Activated CD4-positive, alpha-beta T cell treated with anti-CD3 and anti-CD28 coated beads for 36 hours (primary cell): Measurements from ENCODE around the gene IRX4. TPM values are rescaled to one million over a fixed set of nuclear protein-coding genes. Genes with fewer than 3 reads are reported as not detected.

Experiments
- ATAC-seq: fragments of 200-7000 bp; cut with Tn5 transposase; one replicate; pipeline ENCODE4 v1.10.0; 2021; ENCODE audit warnings: mild to moderate bottlenecking, moderate library complexity
- CTCF ChIA-PET: fragments of 350-600 bp; sonication (Branson Sonifier 250); formaldehyde crosslinking; loops from one replicate; lab custom pipeline; 2021; ENCODE audit warnings: antibody characterized with exemption; lab: Charles Lee
- POLR2A ChIA-PET: fragments of 350-600 bp; sonication (Branson Sonifier 250); formaldehyde crosslinking; loops from one replicate; lab custom pipeline; 2021; ENCODE audit warnings: antibody characterized with exemption, inconsistent platforms; lab: Charles Lee
- DNase-seq: peaks from one replicate; pipeline ENCODE4 v3.0.0-alpha.2; 2020
- H3K27ac Mint-ChIP-seq: one replicate; pipeline ENCODE4 v1.8.0; 2021; ENCODE audit warnings: mixed read lengths
- H3K27me3 Mint-ChIP-seq: one replicate; pipeline ENCODE4 v1.8.0; 2021; ENCODE audit warnings: mixed read lengths
- H3K36me3 Mint-ChIP-seq: one replicate; pipeline ENCODE4 v1.8.0; 2021; ENCODE audit warnings: low read depth, mixed read lengths
- H3K4me1 Mint-ChIP-seq: one replicate; pipeline ENCODE4 v1.8.0; 2021; ENCODE audit warnings: mixed read lengths
- H3K4me3 Mint-ChIP-seq: one replicate; pipeline ENCODE4 v1.8.0; 2021; ENCODE audit warnings: mild to moderate bottlenecking, moderate library complexity, mixed read lengths
- H3K9me3 Mint-ChIP-seq: one replicate; pipeline ENCODE4 v1.8.0; 2021; ENCODE audit warnings: low read depth, mixed read lengths
- intact Hi-C, 2 experiments: fragments of 100-400 bp; cut with DNase I in 1 of 2; cut with micrococcal nuclease in 1 of 2; formaldehyde crosslinking; loops; one replicate each; pipeline versions ENCODE4 v1.14.2 to v1.15.1; 2022 to 2024; cut with DNase I, micrococcal nuclease
- total RNA-seq, 2 experiments: library from RNA; stranded (reverse); gene quantifications; one replicate each; pipeline ENCODE4 v1.2.3, GENCODE V29; 2021

IRX4 gene
- total RNA-seq, 2 experiments from 2014 or later, result not detected

DNA sequence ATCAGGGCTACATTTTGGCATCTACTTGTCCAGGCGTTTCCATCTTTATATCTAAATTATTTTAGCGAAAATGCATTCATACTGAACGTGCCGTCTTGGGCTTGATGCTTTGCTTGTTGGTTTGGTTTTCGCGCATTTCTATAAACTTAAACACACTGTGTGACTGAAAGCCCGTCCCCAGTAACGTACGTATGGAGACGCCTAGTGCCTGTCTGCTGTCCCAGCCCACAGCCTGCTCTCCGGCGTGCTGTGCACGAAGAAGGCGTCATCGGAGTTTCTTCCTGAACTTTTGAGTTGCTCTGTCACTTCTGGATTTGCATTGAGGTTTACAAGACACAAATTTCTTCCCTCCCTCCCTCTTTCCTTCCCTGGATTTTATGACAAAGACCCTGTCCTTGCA is 40.6 kb upstream of the IRX4 start:
- Mint-ChIP-seq H3K4me1 (no peaks in the 10 kb centered on the region), H3K27ac (no peak overlapping the region), H3K36me3 (no peaks in the 10 kb centered on the region), H3K27me3 (peaks cover 7% of the 10 kb centered on the region), H3K9me3 (no peaks in the 10 kb centered on the region), H3K4me3 (no peak overlapping the region)
- ChIA-PET POLR2A (no interaction called here), CTCF (no interaction called here)
- no peak for DNase-seq
- intact Hi-C loops, result no loop called here
- ATAC-seq, result no peak

DNA sequence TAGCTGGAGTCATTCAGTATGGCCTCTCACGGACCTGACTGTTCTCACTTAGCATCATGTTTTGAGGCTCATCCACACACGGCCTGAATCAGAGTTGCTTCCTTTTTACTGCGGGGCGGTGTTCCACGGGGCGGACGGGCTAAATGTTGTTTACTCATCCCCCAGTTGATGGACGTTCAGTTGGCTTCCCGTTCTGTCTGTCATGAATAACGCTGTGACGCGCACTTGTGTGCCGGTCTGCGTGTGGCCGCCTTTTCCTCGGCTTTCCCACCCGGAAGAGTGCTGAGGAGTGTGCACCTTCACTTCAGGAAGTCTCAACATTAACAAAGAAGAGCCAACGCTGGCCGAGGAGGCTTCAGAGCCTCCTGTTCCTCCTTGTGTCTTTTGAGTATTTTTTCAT is 39.0 kb upstream of the IRX4 start:
- intact Hi-C loops, result no loop called here
- CTCF ChIA-PET, result interaction anchor here (0.6 to 1.1 kb wide), 2 partner anchors 45 to 112 kb away, joined by 4 to 5 read pairs; no protein-coding TSS in a partner anchor
- Mint-ChIP-seq H3K4me3 (no peak overlapping the region), H3K27me3 (peaks cover 7% of the 10 kb centered on the region), H3K9me3 (no peaks in the 10 kb centered on the region), H3K36me3 (no peaks in the 10 kb centered on the region), H3K27ac (no peak overlapping the region), H3K4me1 (no peaks in the 10 kb centered on the region)
- no peak for DNase-seq
- ATAC-seq, result no peak
- POLR2A ChIA-PET, result no interaction called here

DNA sequence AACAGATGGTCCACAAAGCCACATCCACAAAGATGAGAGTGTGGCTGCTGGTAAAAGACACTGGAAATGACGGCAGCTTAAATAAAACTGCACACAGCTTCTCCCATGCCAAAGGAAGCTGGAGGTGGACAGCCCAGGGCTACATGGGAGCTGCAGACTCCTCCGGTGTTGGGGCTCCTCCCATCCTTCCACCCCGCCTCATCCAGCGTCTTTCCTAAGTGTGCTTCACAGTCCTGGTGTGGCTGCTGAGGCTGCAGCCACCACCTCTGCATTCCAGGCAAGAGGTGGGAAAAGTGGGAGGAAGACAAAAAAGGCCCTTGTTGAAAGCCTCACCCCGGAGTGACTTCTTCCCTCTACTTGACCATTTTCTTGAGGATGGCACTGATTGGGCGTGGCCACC is 37.0 kb upstream of the IRX4 start:
- ChIA-PET CTCF (no interaction called here), POLR2A (no interaction called here)
- H3K4me3 Mint-ChIP-seq, result no peak overlapping the region
- intact Hi-C loops, result no loop called here
- H3K4me1 Mint-ChIP-seq, result no peaks in the 10 kb centered on the region
- ATAC-seq, result no peak
- peaks cover 7% of the 10 kb centered on the region for H3K27me3 Mint-ChIP-seq
- no peak overlapping the region for H3K27ac Mint-ChIP-seq
- H3K9me3 Mint-ChIP-seq, result no peaks in the 10 kb centered on the region
- H3K36me3 Mint-ChIP-seq, result no peaks in the 10 kb centered on the region
- DNase-seq, result no peak

DNA sequence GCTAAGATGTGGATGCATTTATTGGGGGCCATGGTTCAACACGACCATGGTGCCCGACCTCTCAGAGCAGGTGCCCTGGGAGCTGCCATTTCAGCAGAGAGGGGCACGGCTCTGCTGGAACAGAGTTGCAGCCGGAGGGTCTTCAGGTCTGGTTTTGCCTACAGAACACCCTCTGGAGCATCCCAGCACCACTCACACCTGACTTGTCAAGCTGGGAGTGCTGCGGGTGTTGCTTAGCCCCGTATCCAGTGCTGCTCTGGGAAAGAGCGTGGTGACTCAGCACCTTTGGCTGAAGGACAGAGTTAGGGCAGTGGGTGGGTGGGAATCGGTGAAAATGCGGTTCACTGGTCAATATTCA is 36.5 kb upstream of the IRX4 start:
- Mint-ChIP-seq H3K36me3 (no peaks in the 10 kb centered on the region), H3K27ac (no peak overlapping the region), H3K9me3 (no peaks in the 10 kb centered on the region), H3K4me1 (no peaks in the 10 kb centered on the region), H3K4me3 (no peak overlapping the region), H3K27me3 (peaks cover 7% of the 10 kb centered on the region)
- intact Hi-C loops, result no loop called here
- DNase-seq (no peak), ATAC-seq (no peak)
- ChIA-PET CTCF (no interaction called here), POLR2A (no interaction called here)

DNA sequence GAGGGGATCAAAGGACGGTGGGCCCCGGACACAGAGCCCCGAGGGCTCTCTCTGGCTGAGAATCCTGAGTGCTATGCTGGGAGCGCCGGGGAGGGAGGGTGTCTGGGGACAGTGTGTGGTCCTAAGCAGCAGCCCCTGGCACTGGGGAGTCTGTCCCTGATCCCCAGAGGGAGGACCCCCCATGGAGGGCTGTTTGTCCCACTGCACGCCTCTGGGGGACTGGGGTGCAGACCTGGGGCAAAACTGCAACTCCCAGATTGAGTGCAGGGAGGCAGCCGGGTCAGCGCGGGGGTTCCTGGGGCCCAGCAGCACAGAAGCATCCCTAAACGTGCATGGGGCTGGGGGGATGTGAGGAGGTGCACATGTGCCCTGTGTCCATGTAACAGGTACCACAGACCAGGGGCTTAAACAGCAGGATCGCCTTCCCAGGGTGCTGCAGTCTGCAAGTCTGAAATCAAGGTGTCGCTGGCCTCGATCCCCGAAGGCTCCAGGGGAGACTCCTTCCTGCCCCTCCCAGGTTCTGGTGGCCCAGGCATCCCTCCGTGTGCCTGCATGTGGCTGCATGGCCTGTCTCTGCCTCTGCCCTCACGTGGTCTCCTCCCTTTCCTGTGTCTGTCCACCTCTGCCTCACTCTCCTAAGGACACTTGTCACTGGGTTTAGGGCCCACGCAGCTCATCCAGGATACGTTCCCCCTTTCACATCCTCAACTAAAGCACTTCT is 35.9 kb upstream of the IRX4 start:
- intact Hi-C loops, result no loop called here
- Mint-ChIP-seq H3K9me3 (no peaks in the 10 kb centered on the region), H3K36me3 (no peaks in the 10 kb centered on the region), H3K4me3 (no peak overlapping the region), H3K27me3 (peaks cover 7% of the 10 kb centered on the region), H3K27ac (no peak overlapping the region), H3K4me1 (no peaks in the 10 kb centered on the region)
- ChIA-PET CTCF (no interaction called here), POLR2A (no interaction called here)
- DNase-seq, result no peak
- ATAC-seq, result no peak

DNA sequence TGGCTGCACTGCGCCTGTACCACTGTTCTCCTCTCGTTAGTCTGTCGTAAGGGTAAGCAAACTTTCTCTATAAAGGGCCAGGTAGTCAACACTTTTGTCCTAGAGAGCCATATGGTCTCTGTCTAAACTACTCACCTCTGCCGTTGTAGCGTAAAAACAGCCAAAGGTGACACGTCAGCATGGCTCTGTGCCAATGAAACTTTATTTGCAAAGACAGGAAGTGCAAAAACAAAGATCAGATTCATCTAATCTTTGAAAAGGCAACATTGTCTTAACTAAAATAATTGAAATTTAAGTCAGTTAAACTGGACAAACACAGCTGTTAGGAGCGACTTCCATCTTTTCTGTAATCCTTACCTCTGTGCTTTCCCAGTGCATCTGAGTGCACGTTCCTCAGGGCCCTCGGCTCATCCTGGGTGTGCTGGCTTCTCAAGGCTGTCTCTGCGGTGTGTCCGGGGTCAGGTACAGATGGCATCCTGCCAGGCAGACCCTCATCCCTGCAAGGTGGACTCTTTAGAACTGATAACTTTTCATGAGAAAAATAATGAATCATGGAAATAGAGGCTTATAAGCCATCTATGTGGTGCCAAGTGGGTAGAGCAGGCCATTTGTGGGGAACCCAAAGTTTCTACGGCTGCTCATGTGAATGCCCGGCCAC is 35.2 kb upstream of the IRX4 start:
- no peaks in the 10 kb centered on the region for H3K9me3 Mint-ChIP-seq
- no peak overlapping the region for H3K4me3 Mint-ChIP-seq
- no peaks in the 10 kb centered on the region for H3K4me1 Mint-ChIP-seq
- ATAC-seq (no peak), DNase-seq (no peak)
- ChIA-PET CTCF (no interaction called here), POLR2A (no interaction called here)
- H3K27ac Mint-ChIP-seq, result no peak overlapping the region
- intact Hi-C loops, result no loop called here
- peaks cover 7% of the 10 kb centered on the region for H3K27me3 Mint-ChIP-seq
- H3K36me3 Mint-ChIP-seq, result no peaks in the 10 kb centered on the region

DNA sequence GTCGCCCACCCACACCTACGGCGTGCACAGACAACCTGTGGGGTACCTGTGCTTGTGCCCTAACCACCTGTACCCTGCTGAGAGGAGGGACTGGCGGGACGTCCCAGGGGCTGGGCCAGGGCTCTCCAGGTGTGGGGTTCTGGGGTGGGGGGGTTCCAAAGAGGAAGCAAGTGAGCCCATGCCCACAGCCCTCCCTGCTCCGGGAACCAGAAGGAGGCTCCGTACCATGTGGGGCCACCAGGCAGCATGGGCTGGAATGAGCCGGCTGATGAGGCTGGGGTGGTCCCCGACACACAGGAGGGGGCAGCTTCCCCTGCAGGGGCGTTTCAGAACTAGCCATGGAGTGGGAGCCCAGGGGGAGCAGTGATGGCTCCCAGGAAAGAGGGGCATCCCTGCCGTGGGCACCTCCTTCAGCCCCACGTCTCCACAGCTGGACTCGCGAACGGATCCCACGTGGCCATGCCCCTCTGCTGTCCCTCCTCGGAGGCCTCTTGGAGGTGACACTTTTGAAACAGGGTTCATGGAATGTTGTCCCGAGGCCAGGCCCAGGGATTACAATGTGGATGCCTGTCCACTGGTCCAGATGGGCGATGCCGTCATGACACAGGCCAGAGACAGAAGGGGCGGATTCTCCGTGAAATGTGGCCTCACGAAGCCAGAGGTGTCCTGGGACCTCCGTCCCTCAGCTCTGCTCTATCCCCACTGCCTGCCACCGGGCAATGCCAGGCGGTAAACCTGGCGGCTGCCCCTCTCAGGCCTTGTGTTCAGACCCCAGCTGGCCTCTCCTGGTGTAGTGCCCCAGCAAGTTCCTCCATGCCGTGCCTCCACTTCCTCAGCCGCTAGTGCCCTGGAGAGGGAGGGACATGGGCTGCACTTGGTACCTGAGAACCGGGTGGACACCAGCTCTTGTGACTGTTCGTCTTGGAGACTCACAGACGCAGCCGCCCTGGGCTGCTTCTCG is 33.6 kb upstream of the IRX4 start:
- intact Hi-C loops, result no loop called here
- Mint-ChIP-seq H3K9me3 (no peaks in the 10 kb centered on the region), H3K4me1 (no peaks in the 10 kb centered on the region), H3K4me3 (no peak overlapping the region), H3K27me3 (peaks cover 2% of the 10 kb centered on the region), H3K36me3 (no peaks in the 10 kb centered on the region), H3K27ac (no peak overlapping the region)
- POLR2A ChIA-PET, result no interaction called here
- no peak for DNase-seq
- CTCF ChIA-PET, result no interaction called here
- ATAC-seq, result no peak

DNA sequence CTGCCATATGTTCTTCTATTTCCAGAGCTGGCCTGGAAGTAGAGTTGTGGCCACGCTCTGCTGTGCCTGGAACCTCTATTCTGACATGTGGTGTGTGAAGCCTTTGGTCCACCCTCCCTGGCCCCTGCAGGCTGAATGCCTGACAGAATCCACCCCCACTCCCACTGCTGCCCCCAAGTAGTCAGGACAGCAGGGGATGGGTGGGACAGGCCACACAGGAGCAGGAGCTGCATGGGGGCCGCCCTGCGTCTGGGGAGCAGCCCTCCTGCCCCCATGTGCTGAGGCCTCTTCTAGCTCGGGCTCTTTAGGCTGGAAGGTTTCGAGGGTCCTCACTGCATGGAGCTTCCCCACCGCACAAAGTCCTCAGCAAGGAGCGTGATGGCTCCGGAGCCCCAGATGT is 32.6 kb upstream of the IRX4 start:
- Mint-ChIP-seq H3K27ac (no peak overlapping the region), H3K27me3 (peaks cover 2% of the 10 kb centered on the region), H3K4me1 (no peaks in the 10 kb centered on the region), H3K4me3 (no peak overlapping the region), H3K9me3 (no peaks in the 10 kb centered on the region), H3K36me3 (no peaks in the 10 kb centered on the region)
- POLR2A ChIA-PET, result no interaction called here
- ATAC-seq, result no peak
- intact Hi-C loops, result no loop called here
- DNase-seq, result no peak
- CTCF ChIA-PET, result no interaction called here

DNA sequence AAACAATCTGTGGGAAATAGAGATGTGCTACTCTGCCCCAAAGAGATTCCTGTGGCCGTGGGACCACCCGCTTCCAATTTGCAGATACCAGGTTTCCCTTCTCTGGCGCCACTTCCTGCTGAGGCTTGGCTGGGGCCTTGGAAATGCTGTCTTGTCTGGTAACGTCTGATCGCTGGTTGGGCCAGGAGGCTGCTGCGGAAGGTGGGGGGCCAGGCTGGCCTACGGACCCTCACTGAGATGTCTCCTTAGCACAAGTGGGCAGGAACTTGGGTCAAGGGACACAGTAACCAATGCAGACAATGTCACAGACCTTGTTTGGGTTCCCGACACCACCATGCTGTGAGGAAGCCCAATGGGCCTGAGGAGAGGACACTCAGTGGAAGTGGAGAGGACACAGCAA is 31.7 kb upstream of the IRX4 start:
- POLR2A ChIA-PET, result no interaction called here
- Mint-ChIP-seq H3K27ac (no peak overlapping the region), H3K36me3 (no peaks in the 10 kb centered on the region), H3K9me3 (no peaks in the 10 kb centered on the region), H3K4me3 (no peak overlapping the region), H3K27me3 (peaks cover 2% of the 10 kb centered on the region), H3K4me1 (no peaks in the 10 kb centered on the region)
- DNase-seq (no peak), ATAC-seq (no peak)
- intact Hi-C loops, result no loop called here
- CTCF ChIA-PET, result no interaction called here

DNA sequence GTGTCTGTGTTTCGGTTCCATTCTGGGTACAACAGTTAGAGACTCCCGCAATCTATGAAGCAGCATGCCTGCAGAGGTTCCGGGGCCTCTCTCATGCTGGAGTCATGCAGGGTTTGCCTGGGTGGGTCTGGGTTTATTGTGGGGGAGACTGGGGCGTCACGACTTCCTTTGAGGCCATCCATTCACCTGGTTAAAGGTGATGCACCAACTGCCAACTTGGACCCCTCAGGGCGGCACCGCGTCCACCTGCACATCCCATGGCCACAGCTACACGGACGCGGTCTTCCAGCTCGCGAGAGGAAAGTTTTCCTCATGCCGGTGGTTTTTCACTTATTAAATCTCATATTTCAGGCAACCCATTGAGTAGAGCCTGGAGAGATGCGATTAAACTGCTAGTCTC is 30.9 kb upstream of the IRX4 start:
- Mint-ChIP-seq H3K9me3 (no peaks in the 10 kb centered on the region), H3K27me3 (peaks cover 2% of the 10 kb centered on the region), H3K4me1 (no peaks in the 10 kb centered on the region), H3K36me3 (no peaks in the 10 kb centered on the region), H3K4me3 (no peak overlapping the region), H3K27ac (no peak overlapping the region)
- ChIA-PET CTCF (no interaction called here), POLR2A (no interaction called here)
- intact Hi-C loops, result no loop called here
- DNase-seq (no peak), ATAC-seq (no peak)

DNA sequence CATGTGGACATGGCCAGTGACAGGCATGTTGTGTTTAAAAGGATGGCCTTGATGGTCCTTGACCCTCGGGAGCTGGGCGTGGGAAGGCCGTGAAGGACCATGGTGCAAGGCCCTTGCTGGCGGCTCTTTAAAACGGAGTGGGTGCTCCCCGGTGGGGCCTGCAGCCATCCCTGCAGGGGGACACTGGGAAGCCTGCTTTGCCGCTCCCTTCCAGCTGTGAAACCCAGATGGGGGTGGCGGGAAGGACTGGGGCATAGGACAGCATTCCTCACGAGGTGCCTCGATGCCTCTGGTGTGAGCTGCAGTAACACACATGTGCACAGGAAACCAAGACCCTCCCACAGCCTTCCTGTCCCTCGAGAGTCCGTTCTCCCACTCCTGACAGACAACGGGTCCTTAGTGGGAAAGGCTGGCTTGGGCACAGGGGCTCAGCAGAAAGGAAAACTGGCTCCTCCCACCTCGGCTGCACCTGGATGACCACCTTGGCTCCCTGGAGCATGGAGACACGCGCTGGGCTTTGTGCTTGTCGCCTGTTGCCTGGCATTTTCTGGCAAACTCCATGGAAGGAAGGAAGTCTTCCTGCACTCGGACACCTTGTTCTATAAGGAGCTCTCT is 30.3 kb upstream of the IRX4 start:
- ATAC-seq, result no peak
- H3K4me3 Mint-ChIP-seq, result no peak overlapping the region
- no peak overlapping the region for H3K27ac Mint-ChIP-seq
- POLR2A ChIA-PET, result no interaction called here
- no peaks in the 10 kb centered on the region for H3K9me3 Mint-ChIP-seq
- CTCF ChIA-PET, result no interaction called here
- no peak for DNase-seq
- no peaks in the 10 kb centered on the region for H3K36me3 Mint-ChIP-seq
- intact Hi-C loops, result no loop called here
- H3K27me3 Mint-ChIP-seq, result peaks cover 2% of the 10 kb centered on the region
- no peaks in the 10 kb centered on the region for H3K4me1 Mint-ChIP-seq
